GM21529 (cell line): ENCODE results near the gene NACC1.
A peak's percentile ranks its signal among the peaks of the same experiment; 100 is the strongest.

Experiments used
- ATAC-seq: cut with Tn5 transposase; IDR thresholded peaks from one replicate; pipeline ENCODE4 v1.9.1; 2021; ENCODE audit not compliant: unreplicated experiment

The NACC1 gene

DNA sequence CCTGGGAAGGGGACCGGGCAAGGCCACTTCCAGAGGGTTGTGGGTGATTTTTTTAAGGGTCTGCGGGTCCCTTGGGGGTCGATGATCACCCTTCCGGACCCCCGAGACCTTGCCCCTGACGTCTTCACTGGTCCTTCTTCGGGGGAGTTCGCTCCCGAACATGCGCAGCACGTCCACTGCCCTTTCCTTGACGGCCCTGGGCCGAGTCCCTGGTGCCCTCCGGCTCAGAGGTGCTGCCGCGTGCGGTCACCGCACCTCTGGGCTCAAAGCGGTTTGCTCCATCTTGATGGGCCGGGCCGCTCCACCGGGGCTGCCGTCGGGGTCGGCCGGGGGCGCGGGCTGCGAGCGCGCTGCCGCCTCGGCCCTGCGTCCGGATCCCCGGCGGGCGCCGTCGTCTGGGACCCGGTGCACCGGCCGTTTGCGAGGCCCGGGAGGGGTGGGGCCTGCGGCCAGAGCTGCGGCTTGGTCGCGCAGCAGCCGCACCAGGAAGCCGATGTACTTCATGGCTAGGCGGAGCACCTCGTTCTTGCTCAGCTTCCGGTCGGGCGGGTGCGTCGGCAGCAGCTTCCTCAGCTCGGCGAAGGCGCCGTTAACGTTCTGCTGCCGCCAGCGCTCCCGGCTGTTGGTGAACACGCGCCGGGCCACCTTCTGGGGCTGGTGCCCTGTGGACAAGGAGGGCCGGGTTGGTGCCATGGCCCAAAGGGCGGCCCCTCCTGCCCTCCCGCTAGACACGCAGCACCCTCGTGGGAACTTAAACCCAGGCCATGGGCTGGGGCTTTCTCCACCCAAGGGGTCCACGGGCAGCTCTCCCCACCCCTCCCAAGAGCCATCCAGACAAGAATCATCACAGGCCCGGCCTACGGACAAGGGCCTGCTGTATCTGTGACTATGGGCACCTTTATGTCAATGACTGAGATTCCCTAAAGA lies 18.7 kb upstream of the NACC1 start:
- ATAC-seq: no peak

DNA sequence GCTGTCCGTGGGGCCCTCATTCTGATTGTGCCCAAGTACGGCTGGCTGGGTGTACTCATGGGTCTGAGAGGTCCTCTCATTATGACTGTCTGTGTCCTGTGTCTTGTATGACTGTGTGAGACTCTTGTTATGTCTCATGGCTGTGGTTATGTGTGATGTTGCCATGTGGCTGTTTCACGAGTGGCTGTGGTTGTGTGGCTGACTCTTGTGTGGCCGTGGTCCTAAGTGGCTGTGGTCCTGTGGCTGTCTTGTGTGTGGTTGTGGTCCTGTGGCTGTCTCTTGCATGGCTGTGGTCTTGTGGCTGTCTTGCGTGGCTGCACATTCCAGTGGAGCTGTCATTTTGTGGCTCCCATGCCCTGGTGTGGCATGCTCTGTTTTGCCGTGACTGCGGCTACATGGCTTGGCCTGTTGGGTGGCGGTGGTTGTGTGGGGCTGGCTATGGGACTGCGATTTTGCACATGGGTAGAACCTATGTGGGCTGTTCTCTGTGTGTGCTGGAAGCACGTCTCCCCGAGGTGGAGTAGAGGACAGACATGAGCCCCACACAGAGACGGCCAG lies 18.0 kb upstream of the NACC1 start:
- ATAC-seq: no peak

DNA sequence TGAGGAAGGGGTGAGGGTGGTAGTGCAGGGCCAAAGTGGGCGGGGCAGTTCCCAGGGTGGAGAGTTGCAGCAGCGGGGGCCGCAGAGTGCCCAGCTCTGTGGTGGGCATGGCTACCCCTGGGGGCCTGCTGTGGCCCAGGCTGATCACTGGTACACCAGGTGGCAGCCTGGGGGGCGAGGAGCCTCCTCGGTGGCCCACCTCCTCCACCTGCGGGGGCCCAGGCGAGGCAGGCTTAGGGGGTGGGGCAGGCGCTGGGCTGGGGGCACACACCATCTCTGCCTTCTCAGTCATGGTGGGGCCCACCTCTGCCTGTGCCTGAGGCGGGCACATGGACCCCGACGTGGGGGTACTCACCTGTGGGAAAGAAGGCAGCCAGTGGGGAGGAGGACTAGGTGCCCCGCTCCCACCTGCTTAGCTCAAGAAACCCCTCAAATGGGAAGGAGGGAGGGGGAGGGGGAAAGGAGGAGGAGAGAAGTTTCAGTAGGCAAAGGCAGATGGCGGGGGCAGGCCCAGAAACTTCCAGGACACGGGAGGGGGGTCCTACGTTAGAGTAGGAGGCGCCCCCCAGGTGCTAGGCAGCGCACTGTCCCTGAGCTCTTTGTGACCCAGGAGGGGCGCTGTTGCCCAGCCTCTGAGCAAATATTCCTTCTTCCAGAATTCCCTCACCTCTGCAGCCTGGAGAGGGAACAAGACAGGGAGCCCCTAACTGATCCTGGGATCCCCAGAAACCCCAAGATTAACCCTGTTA lies 17.0 kb upstream of the NACC1 start:
- no peak for ATAC-seq

DNA sequence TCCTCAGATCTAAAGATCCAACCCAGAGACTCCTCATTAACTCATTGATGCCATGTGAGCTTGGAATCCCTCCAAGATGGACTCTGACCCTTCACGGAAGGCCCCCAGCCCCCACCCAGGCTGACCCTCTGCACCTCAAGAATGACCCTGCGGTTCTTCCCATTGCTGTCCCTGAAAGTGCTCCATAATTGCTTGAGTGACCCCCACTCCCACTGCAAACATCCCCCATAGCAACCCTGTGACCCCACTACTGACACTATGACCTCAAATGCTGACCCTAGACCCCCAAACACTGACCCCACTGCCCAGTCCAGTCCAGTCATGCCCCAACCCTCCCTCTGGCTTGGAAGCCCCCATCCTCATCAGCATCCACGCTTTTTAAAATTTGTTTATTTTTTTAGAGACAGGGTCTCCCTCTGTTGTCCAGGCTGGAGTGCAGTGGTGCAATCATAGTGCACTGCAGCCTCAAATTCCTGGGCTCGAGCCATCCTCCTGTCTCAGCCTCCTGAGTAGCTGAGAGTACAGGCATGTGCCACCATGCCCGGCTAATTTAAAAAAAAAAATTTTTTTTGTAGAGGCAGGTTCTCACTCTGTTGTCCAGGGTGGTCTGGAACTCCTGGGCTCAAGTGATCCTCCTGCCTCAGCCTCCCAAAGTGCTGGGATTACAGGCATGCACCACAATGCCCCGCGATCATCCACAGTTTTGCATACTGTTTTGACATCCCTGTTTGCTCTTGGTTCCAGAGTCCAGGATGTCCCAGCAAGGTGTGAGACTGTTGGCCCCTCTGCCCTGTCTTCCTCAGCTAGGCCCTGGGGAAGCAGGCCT lies 16.3 kb upstream of the NACC1 start:
- no peak for ATAC-seq

DNA sequence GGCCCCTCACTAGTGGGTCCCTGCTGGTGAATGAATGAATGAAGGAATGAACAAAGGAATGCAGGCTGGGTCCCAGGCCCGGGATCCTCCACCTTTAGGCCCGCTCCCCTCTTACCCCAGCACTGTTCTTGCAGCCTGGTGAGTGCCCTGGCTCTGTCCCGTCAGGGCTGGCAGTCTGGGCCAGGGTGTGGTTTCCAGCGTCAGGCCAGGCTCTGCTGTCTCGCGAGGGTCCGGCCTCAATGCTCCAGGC lies 15.7 kb upstream of the NACC1 start:
- no peak for ATAC-seq

DNA sequence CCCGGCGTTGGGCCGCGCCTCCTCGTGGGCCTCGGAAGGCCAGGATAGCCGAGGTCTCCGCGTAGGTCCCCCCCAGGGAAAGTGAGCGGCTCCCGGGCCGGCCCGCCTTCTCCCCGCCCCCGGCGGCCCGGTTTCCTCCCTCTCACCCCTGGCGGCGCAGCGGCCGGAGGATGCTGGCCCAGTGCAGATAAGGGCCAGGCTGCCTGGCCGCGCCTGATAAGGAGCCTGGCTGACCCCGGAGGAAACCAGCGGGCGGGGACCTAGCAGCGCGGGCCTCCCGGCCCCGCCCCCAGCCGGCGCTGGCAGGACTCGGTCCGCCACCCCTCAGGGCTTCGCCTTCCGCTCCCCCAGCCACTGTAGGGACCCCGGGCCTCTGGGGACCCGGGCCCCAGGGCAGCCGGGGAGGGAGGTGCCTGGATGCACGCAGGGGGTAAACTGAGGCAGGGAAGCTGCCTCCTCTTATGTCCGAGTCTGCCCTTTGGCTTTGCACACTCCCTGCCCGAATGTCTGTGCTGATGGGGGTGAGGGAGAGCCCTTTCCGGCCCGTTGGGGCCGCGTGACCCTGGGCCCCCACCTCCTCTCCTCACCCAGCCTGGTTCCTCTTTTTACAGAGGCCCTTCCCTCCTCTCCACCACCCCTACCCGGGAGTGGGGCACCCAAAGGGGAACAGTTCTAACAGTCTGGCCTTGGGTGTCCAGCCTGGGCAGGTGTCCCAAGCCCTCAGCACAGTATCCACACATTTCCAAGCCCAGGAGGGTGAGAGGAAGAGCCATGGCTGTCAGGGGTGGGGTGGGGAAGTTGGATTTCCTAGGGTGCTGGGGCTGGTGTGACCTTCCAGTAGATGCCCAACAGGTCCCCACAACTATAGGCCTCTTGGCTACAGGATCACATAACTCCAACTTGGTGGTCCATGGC lies 15.1 kb upstream of the NACC1 start, which contains the start of gene LYL1:
Gene LYL1, minus strand, starts transcription at position 193 of the 915 bp plus-strand sequence. CDS start 1,687 bp downstream, outside the sequence.
- ATAC-seq: peak; percentile 45

DNA sequence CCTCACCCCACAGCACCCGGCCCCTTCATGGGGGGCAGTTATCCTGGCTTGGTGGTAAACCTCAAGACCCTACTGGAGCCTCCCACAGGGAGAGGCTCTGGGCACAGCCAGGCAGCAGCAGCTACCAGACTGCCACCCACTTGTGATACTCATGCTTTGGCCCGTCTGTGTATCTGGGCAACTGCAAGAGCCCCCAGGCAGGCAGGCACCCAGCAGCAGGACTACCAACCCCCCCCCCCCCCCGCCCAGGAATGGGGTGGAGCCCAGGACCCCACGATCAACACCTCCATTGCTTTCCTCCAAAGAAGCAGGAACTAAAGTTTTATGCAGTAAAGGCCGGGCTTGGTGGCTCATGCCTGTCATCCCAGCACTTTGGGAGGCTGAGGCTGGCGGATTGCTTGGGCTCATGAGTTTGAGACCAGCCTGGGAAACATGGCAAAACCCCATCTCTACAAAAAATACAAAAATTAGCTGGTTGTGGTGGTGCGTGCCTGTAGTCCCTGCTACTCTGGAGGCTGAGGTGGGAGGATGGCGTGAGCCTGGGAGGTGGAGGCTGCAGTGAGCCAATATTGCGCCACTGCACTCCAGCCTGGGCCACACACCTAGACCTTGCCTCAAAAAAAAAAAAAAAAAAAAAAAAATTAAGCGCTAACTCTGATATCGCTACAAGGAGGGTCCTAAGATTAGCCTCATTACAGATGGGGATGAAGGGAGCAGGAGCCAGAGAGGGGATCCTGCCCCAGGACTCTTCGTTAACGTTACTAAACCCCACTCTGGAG lies 14.3 kb upstream of the NACC1 start:
- ATAC-seq: no peak

DNA sequence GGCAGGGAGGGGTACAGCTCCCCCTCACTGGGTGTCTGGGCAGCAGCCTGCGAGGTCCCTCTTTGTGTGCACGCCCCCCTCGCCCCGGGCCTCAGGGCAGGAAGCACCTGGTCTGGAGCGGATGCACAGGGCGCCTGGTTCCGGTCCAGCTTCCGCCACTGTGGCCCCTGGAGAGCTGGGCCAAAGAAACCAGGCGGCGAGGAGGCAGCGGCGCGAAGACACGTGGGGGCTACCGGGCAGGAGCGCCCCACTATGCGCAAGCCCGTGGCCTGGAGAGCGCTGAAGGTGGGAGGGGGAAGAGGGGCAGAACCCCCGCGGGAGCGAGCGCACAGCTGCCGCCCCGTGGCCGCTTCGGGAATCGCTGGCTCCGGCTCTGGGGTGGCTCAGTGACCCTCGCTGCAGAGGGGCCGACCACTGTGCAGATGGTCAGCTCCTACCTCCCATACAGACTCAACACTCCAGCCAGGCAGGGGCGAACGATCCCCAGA lies 13.7 kb upstream of the NACC1 start:
- ATAC-seq: peak; percentile 31

DNA sequence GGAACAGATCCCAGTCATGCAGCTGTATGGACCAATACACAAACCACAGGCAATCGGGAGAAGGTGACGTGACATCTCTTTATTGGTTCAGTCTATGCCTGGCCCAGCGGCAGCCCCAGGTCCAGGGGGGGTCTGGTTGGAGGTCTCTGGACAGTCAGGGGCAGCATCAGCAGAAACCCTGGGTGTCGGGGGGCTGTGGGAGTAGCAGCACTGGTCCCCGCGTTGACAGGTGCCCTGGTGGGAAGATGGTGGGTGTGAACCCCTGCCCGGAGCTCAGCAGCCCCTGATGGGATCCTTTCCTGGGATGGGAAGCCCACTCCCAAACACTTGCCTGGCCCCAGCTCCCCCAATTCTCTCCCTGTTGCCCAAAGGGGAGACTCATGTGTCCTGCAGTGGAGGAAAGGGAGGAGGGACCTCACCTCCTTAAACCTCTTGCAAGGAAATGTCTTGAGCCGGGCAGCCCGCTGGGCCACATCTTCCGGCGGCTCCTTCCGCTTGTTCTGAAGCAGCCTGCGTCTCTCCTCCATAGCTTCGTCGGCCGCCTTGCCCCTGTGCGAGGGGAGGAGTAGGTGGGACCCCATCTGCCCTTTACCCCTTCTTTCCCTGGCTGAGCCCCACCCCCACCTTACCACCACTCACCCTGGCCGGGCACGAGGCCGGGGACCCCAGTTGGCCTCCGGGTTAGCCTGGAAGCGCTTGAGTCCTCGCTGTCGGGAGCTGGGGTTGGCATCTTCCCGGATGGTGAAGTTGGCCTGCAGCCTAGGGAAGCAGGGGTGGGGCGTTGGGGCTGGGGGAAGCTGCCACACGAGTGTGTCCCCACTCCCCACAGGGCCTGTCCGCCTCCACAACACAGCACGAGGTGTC lies 13.0 kb upstream of the NACC1 start:
- no peak for ATAC-seq

DNA sequence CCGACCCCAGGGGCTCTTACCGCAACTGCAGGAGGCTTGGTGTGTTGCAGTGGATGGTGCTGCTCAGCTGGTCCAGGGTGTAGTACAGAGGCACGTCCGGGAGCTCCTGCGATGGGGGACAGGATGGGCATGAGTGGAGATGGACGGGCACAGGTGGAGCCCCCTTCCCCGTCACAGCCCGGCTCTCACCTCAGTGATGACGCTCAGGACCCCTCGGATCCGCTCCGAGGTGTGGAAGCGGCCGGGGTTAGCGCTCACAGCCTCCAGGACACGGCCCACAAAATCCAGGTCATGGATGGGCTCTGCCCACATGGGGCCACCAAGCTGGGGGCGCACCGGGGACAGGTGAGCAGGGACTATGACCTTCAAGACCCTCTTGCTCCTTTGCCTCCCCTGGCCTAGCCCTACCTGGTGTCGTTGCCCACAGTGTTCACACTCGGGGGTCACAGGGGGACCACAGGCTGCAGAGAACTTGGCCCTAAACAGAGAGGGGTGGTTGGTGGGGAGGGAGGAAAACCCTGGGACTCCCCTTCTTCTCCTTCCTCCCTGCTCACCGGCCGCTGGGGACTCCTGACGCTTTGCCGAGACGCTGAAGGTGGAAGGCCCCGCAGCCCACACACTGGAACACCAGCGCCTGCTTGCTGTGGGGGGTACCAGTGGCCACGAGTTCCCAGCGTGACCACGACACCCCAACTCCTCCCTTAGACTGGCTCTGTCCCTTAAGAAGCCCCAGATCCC lies 8.5 kb upstream of the NACC1 start:
- no peak for ATAC-seq

DNA sequence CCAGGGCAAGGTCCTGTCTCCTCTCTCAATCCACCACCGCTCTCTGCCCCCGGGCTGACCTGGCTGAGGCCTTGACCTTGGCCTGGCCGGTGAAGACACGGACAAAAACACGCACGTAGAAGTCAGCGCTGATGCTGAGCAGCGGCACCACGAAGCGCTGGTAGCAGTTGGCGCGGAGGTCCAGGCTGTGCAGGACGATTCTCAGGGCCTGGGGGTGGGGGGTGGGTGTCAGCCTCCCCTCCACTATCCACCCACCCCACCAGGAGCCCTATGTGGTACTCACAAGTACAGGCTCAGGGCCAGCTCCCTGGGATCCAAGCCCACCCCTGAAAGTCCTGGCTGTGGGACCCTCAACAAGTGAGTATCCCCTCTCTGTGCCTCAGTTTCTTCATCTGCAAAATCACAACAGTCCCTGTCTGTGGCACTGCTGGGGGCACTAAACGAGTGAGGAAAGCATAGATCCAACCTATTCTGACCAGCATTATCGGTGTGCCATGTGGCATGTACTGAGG lies 7.9 kb upstream of the NACC1 start:
- no peak for ATAC-seq

DNA sequence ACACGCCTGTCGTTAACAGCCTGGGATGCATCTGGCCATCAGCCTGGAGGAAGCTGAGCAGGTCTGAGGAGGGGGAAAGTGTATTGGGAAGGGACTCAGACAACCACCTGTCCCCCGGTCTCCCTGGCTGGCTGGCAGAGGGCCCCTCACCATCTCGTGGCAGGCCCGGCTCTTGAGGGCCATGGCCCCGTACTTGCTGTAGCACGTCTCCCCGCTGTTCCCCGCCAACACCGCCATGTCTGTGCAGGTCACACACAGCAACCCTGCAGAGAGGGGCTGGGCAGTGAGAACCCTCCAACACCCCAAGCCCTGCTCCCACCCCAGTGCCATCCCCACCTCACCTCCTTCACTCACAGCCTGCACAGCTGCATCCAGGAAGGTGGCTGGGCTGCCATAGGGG lies 5.5 kb upstream of the NACC1 start:
- ATAC-seq: no peak

DNA sequence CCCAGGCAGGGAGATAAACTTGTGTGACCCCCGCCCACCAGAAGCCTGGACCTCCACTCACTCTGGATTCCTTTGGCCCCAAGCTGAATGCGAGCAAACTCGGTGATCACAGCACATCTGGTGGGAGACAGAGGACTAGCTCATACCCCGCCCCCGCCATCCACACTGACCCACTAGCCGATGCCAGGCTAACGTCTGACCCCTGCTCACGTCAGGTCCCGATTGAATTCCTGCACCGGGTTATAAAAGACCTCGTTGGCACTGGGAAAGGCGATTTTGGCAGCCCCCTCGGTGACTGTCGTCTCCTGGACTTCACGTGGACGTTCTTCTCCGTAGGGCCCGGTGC lies 2.2 kb upstream of the NACC1 start:
- ATAC-seq: no peak

DNA sequence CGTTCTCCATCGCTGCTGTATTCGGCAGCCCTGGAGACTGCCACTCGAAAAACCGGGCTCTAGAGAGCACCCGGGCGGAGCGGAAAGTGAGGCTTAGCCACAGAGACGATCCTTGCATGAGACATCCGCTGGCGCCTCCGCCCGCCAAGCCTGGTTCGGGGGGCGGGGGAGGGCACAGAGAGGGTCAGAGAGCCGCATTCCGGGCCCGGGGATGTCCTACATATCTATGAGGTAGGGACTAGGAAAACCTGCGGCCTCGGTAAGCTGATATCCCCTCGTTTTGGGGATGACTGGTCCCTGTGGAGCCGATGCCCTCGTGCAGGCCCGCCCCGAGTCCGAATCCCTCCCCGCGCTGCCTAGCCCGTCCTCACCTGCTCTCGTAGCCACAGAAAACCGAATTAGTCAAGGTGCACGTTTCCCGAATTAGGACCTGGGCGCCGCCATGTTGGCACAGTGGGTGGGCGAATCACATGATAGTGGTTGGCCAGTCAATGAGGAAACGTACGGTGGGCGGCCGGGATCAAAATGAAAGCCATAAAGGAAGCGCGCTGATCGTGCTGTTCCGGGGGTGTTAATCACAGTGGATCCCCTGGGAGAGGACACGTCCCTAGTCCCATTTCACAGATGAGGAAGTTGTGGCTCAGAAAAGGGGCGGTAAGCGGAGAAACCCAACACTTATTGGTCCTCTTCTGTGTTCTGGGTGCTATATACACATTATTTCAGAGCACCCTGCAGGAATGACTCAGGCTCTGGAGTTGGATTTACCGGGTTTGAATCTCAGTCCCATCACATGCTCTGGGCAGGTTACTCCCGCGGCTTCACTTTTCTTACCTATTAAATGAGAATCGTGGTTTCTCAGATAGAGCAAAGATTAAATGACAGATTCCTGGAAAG lies 1.5 kb upstream of the NACC1 start, which contains the start of gene TRMT1:
Gene TRMT1, minus strand, starts transcription at position 459 of the 894 bp plus-strand sequence. Its CDS starts 341 bp downstream, at position 118.
- peak; percentile 48 for ATAC-seq

DNA sequence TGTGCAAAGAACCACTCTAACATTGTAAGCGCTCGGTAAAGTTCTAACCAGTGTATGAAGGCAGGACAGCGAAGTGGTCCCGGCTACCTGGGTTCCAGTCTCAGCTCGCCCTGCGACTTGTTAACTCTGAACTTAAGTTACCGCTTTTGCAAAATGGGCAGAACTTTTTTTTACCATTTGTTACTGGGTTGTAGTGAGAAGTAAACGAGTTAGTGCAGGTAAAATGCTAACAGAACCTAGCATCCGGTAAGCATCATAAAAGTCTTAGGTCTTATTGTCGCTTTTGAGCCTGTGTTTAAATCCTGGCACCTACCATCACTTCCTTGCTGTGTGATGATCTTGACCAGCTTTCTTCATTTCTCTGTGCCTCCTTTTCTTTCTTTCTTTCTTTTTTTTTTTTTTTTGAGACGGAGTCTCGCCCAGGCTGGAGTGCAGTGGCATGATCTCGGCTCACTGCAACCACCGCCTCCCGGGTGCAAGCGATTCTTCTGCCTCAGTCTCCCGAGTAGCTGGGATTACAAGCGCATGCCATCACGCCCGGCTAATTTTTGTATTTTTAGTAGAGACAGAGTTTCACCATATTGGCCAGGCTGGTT lies 790 bp upstream of the NACC1 start:
- ATAC-seq: no peak
